Activated CD8-positive, alpha-beta T cell treated with anti-CD3 and anti-CD28 coated beads for 36 hours (primary cell): ENCODE results near the gene BLCAP. TPM values are rescaled to one million over a fixed set of nuclear protein-coding genes. Genes with fewer than 3 reads are reported as not detected.
"Not testable (repeated sequence)": the region's sequence is repeated elsewhere in the genome, so short reads cannot be mapped to it uniquely, and the experiment has no call there.

Experiments
- ATAC-seq: fragments of 200-7000 bp; cut with Tn5 transposase; one replicate; pipeline ENCODE4 v1.10.0; 2021; ENCODE audit warnings: mild to moderate bottlenecking, moderate library complexity
- CTCF ChIA-PET: fragments of 350-600 bp; sonication (Branson Sonifier 250); formaldehyde crosslinking; loops from one replicate; lab custom pipeline; 2021; ENCODE audit warnings: antibody characterized with exemption; lab: Charles Lee
- POLR2A ChIA-PET: fragments of 350-600 bp; sonication (Branson Sonifier 250); formaldehyde crosslinking; loops from one replicate; lab custom pipeline; 2021; ENCODE audit warnings: antibody characterized with exemption; lab: Charles Lee
- DNase-seq: peaks from one replicate; pipeline ENCODE4 v3.0.0-alpha.2; 2020
- H3K27ac Mint-ChIP-seq: one replicate; pipeline ENCODE4 v1.8.0; 2021; ENCODE audit warnings: mild to moderate bottlenecking, mixed read lengths
- H3K27me3 Mint-ChIP-seq: one replicate; pipeline ENCODE4 v1.8.0; 2021; ENCODE audit warnings: mixed read lengths
- H3K36me3 Mint-ChIP-seq: one replicate; pipeline ENCODE4 v1.8.0; 2021; ENCODE audit warnings: low read depth, mixed read lengths
- H3K4me1 Mint-ChIP-seq: one replicate; pipeline ENCODE4 v1.8.0; 2021; ENCODE audit warnings: low read depth, mixed read lengths
- H3K4me3 Mint-ChIP-seq: one replicate; pipeline ENCODE4 v1.8.0; 2021; ENCODE audit warnings: mild to moderate bottlenecking, moderate library complexity, mixed read lengths
- H3K9me3 Mint-ChIP-seq: one replicate; pipeline ENCODE4 v1.8.0; 2021; ENCODE audit warnings: mixed read lengths
- intact Hi-C: fragments of 100-400 bp; cut with micrococcal nuclease; formaldehyde crosslinking; loops from one replicate; pipeline ENCODE4 v1.10.0; 2022
- total RNA-seq, 2 experiments: library from RNA; stranded (reverse); gene quantifications; one replicate each; pipeline ENCODE4 v1.2.3, GENCODE V29; 2021
- TF ChIP-seq, protein P1 (sequence below): fragments of 200-600 bp; IDR thresholded peaks from one replicate; pipeline ENCODE4 v1.8.0; 2022; ENCODE audit warnings: antibody characterized with exemption, mild to moderate bottlenecking

Gene BLCAP
- total RNA-seq, 2 experiments from 2014 or later: 27.6 to 27.9 TPM

DNA sequence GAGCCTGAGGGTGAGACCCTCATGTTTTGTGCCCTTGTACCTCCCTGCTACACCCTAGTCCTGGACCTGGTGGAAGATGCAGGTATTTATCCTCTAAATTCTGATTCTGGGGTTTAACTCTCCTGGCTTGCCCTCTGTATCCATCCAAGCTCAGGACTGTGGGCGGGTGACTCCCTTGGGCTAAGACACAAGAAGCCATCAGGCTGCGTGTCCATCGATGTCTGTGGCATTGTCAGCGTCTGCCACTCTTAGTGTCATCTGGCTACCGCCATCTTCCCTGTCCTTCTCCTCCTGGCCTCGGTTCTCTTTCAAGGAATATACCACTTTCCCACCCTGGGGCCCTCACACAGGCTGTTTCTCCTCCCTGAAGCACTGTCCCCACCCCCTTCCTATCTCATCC is 28.9 kb upstream of the BLCAP start:
- intact Hi-C loops: no loop called here
- H3K27me3 Mint-ChIP-seq: peaks cover 13% of the 10 kb centered on the region
- H3K4me3 Mint-ChIP-seq: no peak overlapping the region
- H3K4me1 Mint-ChIP-seq: peaks cover 5% of the 10 kb centered on the region
- H3K9me3 Mint-ChIP-seq: no peaks in the 10 kb centered on the region
- POLR2A ChIA-PET: no interaction called here
- no peak for ATAC-seq
- H3K36me3 Mint-ChIP-seq: no peaks in the 10 kb centered on the region
- no peak overlapping the region for H3K27ac Mint-ChIP-seq
- DNase-seq: no peak
- CTCF ChIA-PET: interaction anchor here (3.7 kb wide), 1 partner anchor 9 kb away, joined by 23 read pairs; no protein-coding TSS in a partner anchor
- TF ChIP-seq, protein P1, sequence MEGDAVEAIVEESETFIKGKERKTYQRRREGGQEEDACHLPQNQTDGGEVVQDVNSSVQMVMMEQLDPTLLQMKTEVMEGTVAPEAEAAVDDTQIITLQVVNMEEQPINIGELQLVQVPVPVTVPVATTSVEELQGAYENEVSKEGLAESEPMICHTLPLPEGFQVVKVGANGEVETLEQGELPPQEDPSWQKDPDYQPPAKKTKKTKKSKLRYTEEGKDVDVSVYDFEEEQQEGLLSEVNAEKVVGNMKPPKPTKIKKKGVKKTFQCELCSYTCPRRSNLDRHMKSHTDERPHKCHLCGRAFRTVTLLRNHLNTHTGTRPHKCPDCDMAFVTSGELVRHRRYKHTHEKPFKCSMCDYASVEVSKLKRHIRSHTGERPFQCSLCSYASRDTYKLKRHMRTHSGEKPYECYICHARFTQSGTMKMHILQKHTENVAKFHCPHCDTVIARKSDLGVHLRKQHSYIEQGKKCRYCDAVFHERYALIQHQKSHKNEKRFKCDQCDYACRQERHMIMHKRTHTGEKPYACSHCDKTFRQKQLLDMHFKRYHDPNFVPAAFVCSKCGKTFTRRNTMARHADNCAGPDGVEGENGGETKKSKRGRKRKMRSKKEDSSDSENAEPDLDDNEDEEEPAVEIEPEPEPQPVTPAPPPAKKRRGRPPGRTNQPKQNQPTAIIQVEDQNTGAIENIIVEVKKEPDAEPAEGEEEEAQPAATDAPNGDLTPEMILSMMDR: no peak

DNA sequence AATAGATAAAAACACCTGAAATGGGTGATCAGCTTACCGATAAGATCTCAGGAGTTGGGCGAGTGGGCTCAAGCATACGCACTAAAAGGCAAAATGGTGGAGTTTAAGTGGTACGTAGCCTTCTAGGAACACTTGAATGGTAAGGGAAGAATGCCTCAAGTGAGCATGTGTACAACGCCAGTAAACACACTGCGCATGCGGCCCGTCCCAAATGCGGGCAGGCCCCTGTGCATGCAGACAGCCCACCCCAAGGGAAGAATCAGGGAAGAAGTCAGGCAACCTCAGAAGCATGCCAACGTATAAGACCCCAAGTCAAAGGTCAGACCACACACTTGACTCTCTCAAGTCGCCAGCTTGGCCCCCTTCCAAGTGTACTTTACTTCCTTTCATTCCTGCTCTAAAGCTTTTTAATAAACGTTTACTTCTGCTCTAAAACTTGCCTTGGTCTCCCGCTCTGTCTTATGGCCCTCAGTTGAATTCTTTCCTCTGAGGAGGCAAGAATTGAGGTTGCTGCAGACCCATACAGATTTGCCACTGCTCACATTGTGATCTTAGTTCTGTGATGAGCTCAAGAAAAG is 27.1 kb upstream of the BLCAP start:
- H3K4me1 Mint-ChIP-seq, H3K36me3 Mint-ChIP-seq, ATAC-seq, H3K27ac Mint-ChIP-seq, intact Hi-C loops, DNase-seq, H3K4me3 Mint-ChIP-seq, H3K9me3 Mint-ChIP-seq: not testable (repeated sequence)
- H3K27me3 Mint-ChIP-seq: peaks cover 11% of the 10 kb centered on the region
- CTCF ChIA-PET: interaction anchor here (3.7 kb wide), 1 partner anchor 11 kb away, joined by 23 read pairs; no protein-coding TSS in a partner anchor
- POLR2A ChIA-PET: interaction anchor here (0.6 to 1.1 kb wide), 2 partner anchors 19 to 174 kb away, joined by 3 to 4 read pairs; no protein-coding TSS in a partner anchor

DNA sequence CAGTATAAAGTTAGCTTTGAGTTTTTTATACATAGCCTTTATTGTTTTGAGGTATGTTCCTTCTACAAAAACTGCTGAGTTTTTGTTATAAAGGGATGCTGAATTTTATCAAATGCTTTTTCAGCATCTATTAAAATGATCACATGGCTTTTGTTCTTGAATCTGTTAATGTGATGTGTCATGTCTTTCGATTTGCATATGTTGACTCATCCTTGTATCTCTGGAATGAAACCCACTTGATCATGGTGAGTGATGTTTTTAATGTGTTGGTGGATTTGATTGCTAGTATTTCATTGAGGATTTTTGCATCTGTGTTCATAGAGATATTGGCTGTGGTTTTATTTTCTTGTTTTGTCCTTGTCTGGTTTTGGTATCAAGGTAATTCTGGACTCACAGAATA is 24.7 kb upstream of the BLCAP start:
- no peak overlapping the region for H3K4me3 Mint-ChIP-seq
- intact Hi-C loops: no loop called here

DNA sequence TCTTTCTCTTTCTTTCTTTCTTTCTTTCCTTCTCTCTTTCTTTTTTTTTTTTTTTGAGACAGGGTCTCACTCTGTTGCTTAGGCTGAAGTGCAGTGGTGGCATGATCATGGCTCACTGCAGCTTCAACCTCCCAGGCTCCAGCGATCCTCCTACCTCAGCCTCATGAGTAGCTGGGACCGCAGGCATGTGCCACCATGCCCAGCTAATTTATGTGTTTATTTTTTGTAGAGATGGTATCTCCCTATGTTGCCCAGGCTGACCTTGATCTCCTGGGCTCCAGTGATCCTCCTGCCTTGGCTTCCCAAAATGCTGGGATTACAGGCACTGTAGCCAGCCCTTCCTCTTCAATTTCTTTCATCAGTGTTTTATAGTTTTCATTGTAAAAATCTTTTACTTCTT is 24.0 kb upstream of the BLCAP start:
- H3K36me3 Mint-ChIP-seq, intact Hi-C loops, H3K4me1 Mint-ChIP-seq, H3K27me3 Mint-ChIP-seq, POLR2A ChIA-PET, H3K27ac Mint-ChIP-seq, H3K4me3 Mint-ChIP-seq, CTCF ChIA-PET, H3K9me3 Mint-ChIP-seq, ATAC-seq, DNase-seq: not testable (repeated sequence)

More for the DNA sequence above, 24.7 kb upstream of the BLCAP start:
- Mint-ChIP-seq H3K4me1 (peaks cover 5% of the 10 kb centered on the region), H3K36me3 (no peaks in the 10 kb centered on the region), H3K27ac (no peak overlapping the region), H3K27me3 (peaks cover 10% of the 10 kb centered on the region), H3K9me3 (no peaks in the 10 kb centered on the region)
- ChIA-PET POLR2A (no interaction called here), CTCF (no interaction called here)
- no peak for ATAC-seq
- TF ChIP-seq, protein P1: no peak
- DNase-seq: no peak

DNA sequence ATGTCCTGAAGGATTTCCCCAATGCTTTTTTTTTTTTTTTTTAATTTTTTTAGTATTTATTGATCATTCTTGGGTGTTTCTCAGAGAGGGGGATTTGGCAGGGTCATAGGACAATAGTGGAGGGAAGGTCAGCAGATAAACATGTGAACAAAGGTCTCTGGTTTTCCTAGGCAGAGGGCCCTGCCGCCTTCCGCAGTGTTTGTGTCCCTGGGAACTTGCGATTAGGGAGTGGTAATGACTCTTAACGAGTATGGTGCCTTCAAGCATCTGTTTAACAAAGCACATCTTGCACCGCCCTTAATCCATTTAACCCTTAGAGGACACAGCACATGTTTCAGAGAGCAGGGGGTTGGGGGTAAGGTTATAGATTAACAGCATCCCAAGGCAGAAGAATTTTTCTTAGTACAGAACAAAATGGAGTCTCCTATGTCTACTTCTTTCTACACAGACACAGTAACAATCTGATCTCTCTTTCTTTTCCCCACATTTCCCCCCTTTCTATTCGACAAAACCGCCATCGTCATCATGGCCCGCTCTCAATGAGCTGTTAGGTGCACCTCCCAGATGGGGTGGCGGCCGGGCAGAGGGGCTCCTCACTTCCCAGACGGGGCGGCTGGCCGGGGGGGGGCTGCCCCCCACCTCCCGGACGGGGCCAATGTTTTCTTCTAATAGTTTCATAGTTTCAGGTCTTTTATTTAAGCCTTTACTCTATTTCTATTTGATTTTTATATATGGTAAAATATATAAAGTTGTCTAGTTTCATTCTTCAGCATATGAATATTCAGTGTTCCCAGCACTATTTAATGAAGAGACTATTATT is 22.6 kb upstream of the BLCAP start:
- H3K4me1 Mint-ChIP-seq, H3K4me3 Mint-ChIP-seq, POLR2A ChIA-PET, H3K27ac Mint-ChIP-seq, H3K9me3 Mint-ChIP-seq, CTCF ChIA-PET, intact Hi-C loops, H3K27me3 Mint-ChIP-seq, ATAC-seq, DNase-seq, H3K36me3 Mint-ChIP-seq: not testable (repeated sequence)

DNA sequence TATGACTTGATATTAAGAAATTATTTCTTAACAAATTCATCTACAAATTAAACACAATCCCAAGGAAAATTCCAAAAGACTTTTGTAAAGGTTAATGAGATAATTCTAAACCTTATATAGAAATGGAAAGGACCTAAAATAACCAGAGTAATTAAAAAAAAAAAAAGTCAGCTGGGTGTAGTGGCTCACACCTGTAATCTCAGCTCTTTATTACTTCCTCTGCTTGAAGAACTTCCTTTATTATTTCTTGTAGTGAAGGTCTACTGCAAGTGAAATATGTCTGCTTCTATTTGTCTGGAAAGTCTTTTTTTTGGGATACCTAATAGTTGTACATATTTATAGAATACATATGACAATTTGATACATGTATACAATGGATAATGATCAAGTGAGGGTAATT is 20.2 kb upstream of the BLCAP start:
- ChIA-PET POLR2A (interaction anchor here (0.7 kb wide), 1 partner anchor 28 kb away, joined by 3 read pairs; no protein-coding TSS in a partner anchor), CTCF (interaction anchor here (0.8 to 2.0 kb wide), 3 partner anchors 13 to 283 kb away, joined by 3 to 8 read pairs (median 6); no protein-coding TSS in a partner anchor)
- peaks cover 5% of the 10 kb centered on the region for H3K4me1 Mint-ChIP-seq

More for the DNA sequence above, 20.2 kb upstream of the BLCAP start:
- no peak for DNase-seq
- H3K36me3 Mint-ChIP-seq: no peaks in the 10 kb centered on the region
- no peak for ATAC-seq
- peaks cover 2% of the 10 kb centered on the region for H3K27me3 Mint-ChIP-seq
- TF ChIP-seq, protein P1: no peak
- no peak overlapping the region for H3K4me3 Mint-ChIP-seq
- H3K9me3 Mint-ChIP-seq: no peaks in the 10 kb centered on the region
- intact Hi-C loops: no loop called here
- no peak overlapping the region for H3K27ac Mint-ChIP-seq
